Chondrocyte (in vitro differentiated cells): ENCODE results near the gene C2CD4D. TPM values are rescaled to one million over a fixed set of nuclear protein-coding genes. Genes with fewer than 3 reads are reported as not detected.
"Not testable (repeated sequence)": the region's sequence is repeated elsewhere in the genome, so short reads cannot be mapped to it uniquely, and the experiment has no call there.

Source experiments
- DNase-seq: peaks from one replicate; pipeline ENCODE4 v3.0.0; 2021; ENCODE audit warnings: mixed read lengths, low spot score
- H3K27ac Mint-ChIP-seq: one replicate; pipeline ENCODE4 v1.8.0; 2021; ENCODE audit warnings: mild to moderate bottlenecking, moderate library complexity, mixed read lengths; ENCODE audit not compliant: unreplicated experiment
- H3K27me3 Mint-ChIP-seq: 2 replicates; pipeline ENCODE4 v1.8.0; 2021; ENCODE audit warnings: low read depth, mixed read lengths
- H3K36me3 Mint-ChIP-seq: 2 replicates; pipeline ENCODE4 v1.8.0; 2021; ENCODE audit warnings: low read depth, mixed read lengths
- H3K4me1 Mint-ChIP-seq: 2 replicates; pipeline ENCODE4 v1.8.0; 2021; ENCODE audit warnings: low read depth, mild to moderate bottlenecking, mixed read lengths
- H3K4me3 Mint-ChIP-seq: one replicate; pipeline ENCODE4 v1.8.0; 2021; ENCODE audit warnings: mild to moderate bottlenecking, moderate library complexity, mixed read lengths; ENCODE audit not compliant: unreplicated experiment
- H3K9me3 Mint-ChIP-seq: 2 replicates; pipeline ENCODE4 v1.8.0; 2021; ENCODE audit warnings: low read depth, mixed read lengths
- total RNA-seq: library from RNA; stranded (reverse); gene quantifications from 3 replicates; pipeline ENCODE4 v1.2.1, GENCODE V29; 2021
- TF ChIP-seq, protein P1 (sequence below): fragments of 200-600 bp; sonication (generic); IDR thresholded peaks from 2 replicates; pipeline ENCODE4 v1.5.0; 2021; ENCODE audit warnings: antibody characterized with exemption, mild to moderate bottlenecking, moderate library complexity

The C2CD4D gene
- total RNA-seq, 1 donor from 2014 or later = not detected

- Mint-ChIP-seq H3K4me1 (peaks cover 14% of the 10 kb centered on the region), H3K9me3 (no peaks in the 10 kb centered on the region), H3K27ac (peak overlapping the region; percentile 47), H3K4me3 (no peak overlapping the region), H3K36me3 (no peaks in the 10 kb centered on the region), H3K27me3 (peaks cover 9% of the 10 kb centered on the region)
- TF ChIP-seq, protein P1, sequence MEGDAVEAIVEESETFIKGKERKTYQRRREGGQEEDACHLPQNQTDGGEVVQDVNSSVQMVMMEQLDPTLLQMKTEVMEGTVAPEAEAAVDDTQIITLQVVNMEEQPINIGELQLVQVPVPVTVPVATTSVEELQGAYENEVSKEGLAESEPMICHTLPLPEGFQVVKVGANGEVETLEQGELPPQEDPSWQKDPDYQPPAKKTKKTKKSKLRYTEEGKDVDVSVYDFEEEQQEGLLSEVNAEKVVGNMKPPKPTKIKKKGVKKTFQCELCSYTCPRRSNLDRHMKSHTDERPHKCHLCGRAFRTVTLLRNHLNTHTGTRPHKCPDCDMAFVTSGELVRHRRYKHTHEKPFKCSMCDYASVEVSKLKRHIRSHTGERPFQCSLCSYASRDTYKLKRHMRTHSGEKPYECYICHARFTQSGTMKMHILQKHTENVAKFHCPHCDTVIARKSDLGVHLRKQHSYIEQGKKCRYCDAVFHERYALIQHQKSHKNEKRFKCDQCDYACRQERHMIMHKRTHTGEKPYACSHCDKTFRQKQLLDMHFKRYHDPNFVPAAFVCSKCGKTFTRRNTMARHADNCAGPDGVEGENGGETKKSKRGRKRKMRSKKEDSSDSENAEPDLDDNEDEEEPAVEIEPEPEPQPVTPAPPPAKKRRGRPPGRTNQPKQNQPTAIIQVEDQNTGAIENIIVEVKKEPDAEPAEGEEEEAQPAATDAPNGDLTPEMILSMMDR = no peak
- DNase-seq = no peak
Observed at GRCh38 chr1:151855933-151856332, 16.3 kb upstream of the C2CD4D start.

- Mint-ChIP-seq H3K27ac (peak overlapping the region; percentile 25), H3K4me1 (peaks cover 14% of the 10 kb centered on the region)
- H3K27me3 Mint-ChIP-seq, H3K36me3 Mint-ChIP-seq, H3K9me3 Mint-ChIP-seq, H3K4me3 Mint-ChIP-seq, DNase-seq: not testable (repeated sequence)
Observed at GRCh38 chr1:151855516-151855915, 15.9 kb upstream of the C2CD4D start.

- no peak for DNase-seq
- Mint-ChIP-seq H3K36me3 (no peaks in the 10 kb centered on the region), H3K27ac (no peak overlapping the region), H3K27me3 (peaks cover 14% of the 10 kb centered on the region), H3K4me1 (peaks cover 14% of the 10 kb centered on the region), H3K9me3 (no peaks in the 10 kb centered on the region), H3K4me3 (no peak overlapping the region)
- TF ChIP-seq, protein P1 = no peak
Observed at GRCh38 chr1:151854658-151855057, 15.0 kb upstream of the C2CD4D start.

GRCh38 chr1:151853411-151853943 lies 13.9 kb upstream of the C2CD4D start, which contains the start of gene THEM5:
TSS of gene THEM5 (minus strand) at chr1:151853712. CDS start at chr1:151853565, 147 bp downstream.
- DNase-seq = no peak
- Mint-ChIP-seq H3K4me1 (peaks cover 11% of the 10 kb centered on the region), H3K9me3 (no peaks in the 10 kb centered on the region), H3K27ac (no peak within 1 kb of the TSS), H3K4me3 (no peak within 1 kb of the TSS), H3K36me3 (no peaks in the 10 kb centered on the region), H3K27me3 (peaks cover 16% of the 10 kb centered on the region)
- TF ChIP-seq, protein P1 = no peak

GRCh38 chr1:151852733-151853132 lies 13.1 kb upstream of the C2CD4D start:
- peaks cover 16% of the 10 kb centered on the region for H3K27me3 Mint-ChIP-seq
- no peak for DNase-seq

More at GRCh38 chr1:151852733-151853132, 13.1 kb upstream of the C2CD4D start:
- no peak overlapping the region for H3K4me3 Mint-ChIP-seq
- H3K4me1 Mint-ChIP-seq = peaks cover 11% of the 10 kb centered on the region
- no peak overlapping the region for H3K27ac Mint-ChIP-seq
- TF ChIP-seq, protein P1 = no peak
- H3K9me3 Mint-ChIP-seq = no peaks in the 10 kb centered on the region
- no peaks in the 10 kb centered on the region for H3K36me3 Mint-ChIP-seq
